Stimulated activated CD8-positive, alpha-beta memory T cell treated with anti-CD3 and anti-CD28 coated beads, Interleukin-4, amount 100 ng/mL, for 4 hours (primary cell): ENCODE results near the gene PRSS56.

ENCODE experiments used
- DNase-seq, 2 donors: peaks; one replicate each; pipeline ENCODE4 v3.0.0-alpha.2; 2020; ENCODE audit warnings: low read depth in 2 of 2, low spot score in 1 of 2

PRSS56 gene

DNA sequence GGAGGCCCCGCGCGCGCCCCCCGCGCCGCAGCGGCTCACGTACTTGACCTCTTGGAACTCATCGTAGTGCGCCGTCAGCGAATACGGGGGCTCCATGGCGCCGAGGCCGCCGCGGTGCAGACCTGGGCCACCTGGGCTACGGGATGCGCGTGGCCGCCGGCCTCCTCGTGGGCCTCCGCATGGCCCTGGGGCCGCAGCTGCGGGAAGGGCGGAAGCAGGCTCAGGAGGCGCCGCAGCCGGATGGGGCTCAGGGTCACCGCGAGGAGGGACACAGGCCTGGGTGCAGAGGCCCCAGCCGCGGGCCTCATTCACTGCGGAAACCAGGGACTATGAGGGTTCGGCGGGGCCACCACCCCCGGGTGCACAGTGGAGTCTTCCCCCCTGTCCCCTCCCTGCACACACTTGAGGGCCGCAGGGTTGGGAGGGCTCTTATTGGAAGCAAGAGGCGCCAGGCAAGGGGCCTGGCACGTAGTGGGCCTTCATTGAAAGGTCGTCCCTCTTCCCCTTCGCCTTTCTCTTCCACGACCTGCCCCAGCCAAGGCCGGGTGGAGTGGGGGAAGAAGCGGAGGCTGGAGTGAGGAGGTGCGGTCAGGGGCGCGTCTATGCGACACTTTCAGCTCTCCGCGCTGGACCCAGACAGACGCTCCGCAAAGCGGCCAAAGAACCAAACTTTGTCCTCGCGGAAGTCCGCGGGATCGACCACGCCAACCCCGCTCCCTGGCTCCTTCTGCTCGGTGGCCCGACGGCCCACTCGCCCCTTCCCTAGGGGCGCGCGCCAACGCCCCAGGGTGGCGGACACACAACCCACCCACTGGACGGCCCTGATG lies 33.4 kb upstream of the PRSS56 start:
- DNase-seq: no peak

DNA sequence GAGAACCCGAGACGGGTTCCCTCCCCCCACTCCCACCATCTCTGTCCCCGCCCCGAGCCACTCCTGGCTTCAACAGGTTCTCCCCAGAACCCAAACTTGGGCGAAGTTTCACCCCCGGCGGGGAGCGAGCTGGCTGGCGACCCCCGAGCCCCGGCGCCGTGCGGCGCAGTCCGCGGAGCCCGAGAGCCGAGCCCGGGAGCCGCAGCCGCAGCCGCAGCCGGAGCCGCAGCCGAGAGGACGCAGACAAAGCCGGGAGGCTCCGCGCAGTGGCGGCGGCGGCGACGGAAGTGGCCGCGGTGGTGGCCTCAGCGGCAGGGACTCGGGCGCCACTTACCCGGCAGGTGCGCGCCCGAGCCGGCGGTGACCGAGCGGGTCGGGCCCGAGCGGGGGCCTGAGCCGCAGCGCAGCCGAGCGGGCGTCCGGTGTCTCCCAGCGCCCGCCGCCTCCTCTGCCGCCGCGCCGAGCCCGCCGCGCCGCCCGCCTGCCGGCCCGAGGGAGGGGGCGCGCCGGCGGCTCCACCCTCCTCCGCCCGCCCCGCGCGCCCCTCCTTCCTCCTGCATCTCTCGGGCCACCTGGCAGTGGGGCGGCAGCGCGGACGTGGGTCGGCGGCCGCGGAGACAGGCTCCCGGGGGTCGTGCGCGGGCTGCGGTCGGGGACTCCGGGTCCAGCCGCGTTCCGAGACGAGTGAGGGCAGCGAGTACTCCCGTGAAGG lies 32.6 kb upstream of the PRSS56 start, which contains the start of gene ECEL1:
Gene ECEL1 (minus strand): TSS at position 450 of the 712 bp plus-strand sequence. CDS start 1,181 bp downstream, outside the sequence.
- DNase-seq: no peak

- no peak for DNase-seq
These were observed 32.0 kb upstream of the PRSS56 start for GRCh38 chr2:232488097-232488711.

DNA sequence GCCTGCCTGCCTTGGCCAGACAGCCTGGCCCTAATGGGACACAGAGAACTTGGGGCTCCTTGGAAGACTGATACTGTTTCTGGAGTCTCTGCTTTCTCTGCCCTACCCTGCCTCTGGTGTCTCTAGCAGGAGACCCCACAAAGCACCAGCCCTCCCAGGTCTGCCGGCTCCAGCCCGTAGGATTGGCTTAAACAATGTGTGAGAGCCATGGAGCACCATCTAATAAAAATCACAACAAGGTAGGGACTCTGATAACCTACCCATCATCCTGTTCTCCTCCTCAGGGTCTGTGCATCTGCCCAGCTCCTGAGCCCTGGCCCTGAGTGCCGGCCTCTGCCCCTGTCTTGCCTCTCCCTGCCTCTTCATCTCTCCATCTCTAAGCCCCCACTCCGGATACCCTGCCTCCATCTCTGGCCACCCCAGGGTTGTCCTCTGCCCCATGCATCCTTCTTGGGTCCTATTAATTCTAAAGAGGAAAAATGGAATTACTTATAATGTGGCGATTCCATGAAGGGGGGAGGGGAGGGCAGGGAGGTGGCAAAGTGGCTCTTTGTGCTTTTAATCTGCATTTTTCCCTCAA lies 31.4 kb upstream of the PRSS56 start:
- DNase-seq: no peak

DNA sequence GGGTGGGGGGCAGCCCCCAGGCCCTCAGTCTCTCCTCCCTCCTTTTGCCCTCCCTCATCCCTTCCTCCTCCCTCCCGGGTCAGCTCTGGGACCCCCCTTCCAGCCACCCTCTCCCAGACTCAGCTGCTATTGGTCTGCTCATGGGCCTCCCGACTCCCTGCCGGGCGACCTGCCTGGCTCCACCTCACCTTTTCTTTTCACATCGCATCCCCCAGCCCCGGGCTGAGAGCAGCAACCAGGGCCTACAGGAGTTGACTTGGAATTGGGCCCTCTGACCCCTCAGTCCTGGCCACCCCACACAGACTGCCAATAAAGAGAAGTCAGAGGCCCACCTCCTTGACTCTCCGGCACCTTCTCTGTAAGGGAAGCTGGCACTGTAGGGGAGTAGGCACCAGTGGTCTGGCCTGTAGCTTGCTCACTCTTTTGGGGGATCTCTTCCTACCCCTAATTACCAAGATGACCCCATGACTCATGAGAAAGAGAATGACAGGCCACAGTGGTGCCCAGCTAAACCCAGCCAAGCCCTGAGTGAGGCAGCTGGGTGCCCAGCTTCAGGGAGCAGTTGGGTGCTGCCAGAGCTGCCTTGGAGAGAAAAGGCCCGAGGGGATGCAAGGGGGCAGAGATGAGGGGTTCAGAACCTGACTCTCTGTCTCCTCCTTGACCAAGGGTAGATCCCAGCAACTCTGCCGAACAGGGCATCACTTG lies 30.5 kb upstream of the PRSS56 start:
- no peak for DNase-seq

- no peak for DNase-seq
These were observed 29.7 kb upstream of the PRSS56 start for GRCh38 chr2:232490221-232491138.

- DNase-seq: no peak
These were observed 28.9 kb upstream of the PRSS56 start for GRCh38 chr2:232491139-232491780.

- DNase-seq: no peak
These were observed 27.8 kb upstream of the PRSS56 start for GRCh38 chr2:232492236-232492848.

GRCh38 chr2:232492963-232493700 lies 27.1 kb upstream of the PRSS56 start:
- no peak for DNase-seq

GRCh38 chr2:232493701-232494474 lies 26.3 kb upstream of the PRSS56 start:
- DNase-seq: no peak

GRCh38 chr2:232494542-232494941 lies 25.6 kb upstream of the PRSS56 start:
- no peak for DNase-seq

DNA sequence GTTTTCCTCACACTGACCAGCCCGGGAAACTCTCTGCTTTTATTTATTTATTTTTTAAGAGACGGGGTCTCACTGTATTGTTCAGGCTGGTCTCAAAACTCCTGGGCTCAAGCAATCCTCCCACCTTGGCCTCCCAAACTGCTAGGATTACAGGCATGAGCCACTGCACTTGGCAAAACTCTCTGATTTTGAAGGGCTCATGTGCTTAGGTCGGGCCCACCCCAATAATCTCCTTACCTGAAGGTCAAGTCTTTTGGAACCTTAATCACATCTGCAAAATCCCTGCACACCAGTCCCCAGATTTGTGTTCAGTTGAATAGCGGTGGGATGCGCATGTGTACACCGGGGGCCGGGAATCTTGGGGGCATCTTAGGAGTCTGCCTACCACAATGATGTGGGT lies 24.9 kb upstream of the PRSS56 start:
- no peak for DNase-seq

GRCh38 chr2:232496501-232497270 lies 23.5 kb upstream of the PRSS56 start:
- no peak for DNase-seq

DNA sequence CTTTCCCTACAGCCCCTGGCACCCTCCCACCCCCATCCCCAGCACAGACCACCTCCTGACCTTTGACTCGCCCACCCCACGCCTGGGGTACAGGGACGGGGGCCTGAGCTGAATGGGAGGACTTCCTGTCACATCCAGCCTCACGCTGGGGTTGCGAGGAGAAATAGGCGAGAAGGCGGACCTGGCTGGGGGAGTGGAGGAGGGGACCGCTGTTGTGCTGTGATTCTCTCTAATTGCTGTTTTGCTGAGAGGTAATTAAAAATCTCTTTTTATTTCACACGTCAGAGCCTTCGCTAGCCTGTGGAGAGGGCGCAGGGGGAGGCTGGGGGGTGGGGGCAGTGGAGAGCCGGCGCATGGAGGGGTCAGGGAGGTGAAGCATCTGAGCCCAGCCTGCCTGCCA lies 22.8 kb upstream of the PRSS56 start:
- DNase-seq: no peak

DNA sequence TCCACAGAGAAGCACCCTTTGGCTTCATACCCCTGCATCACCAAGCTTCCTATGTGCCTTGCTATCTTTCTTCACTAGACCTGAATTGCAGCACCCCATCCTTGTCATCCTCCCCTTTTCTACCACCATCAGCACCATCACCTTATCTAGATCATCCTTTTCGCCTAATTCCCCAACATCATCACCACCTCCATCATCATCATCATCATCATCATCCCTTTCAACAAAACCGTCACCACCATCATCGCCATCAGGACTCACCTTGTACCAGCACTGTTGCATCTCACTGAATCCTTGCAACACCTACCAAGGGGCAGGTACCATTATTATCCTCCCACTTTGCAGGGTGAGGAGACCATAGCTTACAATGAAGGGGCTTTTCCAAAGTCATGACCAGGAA lies 21.7 kb upstream of the PRSS56 start:
- no peak for DNase-seq

DNA sequence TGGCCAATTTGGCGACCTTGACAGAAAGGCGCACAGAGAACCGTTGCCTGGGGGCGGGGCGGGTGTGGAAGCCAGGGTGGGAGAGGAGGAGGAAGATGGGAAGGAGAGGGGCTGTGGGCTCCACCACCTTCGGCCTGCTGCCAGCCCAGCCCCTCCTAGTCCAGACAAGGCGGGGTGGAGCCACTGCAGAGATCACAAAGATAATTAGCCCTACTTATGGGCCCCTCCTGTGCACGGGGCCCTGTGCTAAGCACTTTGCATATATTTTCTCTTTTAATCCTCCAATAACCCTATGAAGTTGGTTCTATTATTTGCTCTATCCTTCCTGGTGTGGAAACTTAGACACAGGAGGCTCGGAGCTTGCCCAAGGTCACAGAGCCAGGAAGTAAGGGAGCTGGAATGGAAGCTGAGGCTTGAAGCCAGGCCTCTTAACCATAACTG lies 18.8 kb upstream of the PRSS56 start:
- DNase-seq: no peak
